IMR-90 (cell line): ENCODE results near the gene BTBD2. TPM values are rescaled to one million over a fixed set of nuclear protein-coding genes. Genes with fewer than 3 reads are reported as not detected.

Source experiments
- ATAC-seq: fragments of 200-7000 bp; cut with Tn5 transposase; 2 replicates; pipeline ENCODE4 v1.9.1; 2020; ENCODE audit warnings: low read depth, mild to moderate bottlenecking, moderate library complexity
- BruUV-seq: library from RNA; stranded (reverse); fragments of 400-500 nt; replicated peaks from 2 replicates; lab custom pipeline; 2021; lab: Mats Ljungman, UMichigan
- CTCF ChIA-PET: fragments of 300-600 bp; formaldehyde crosslinking; extraction: SDS; loops from one replicate; lab custom pipeline; 2021; ENCODE audit warnings: antibody characterized with exemption; lab: Yijun Ruan, JAX
- POLR2A ChIA-PET: fragments of 300-600 bp; sonication (Branson Sonifier 250); formaldehyde crosslinking; loops from one replicate; lab custom pipeline; 2022; ENCODE audit warnings: antibody characterized with exemption; ENCODE audit not compliant: unreplicated experiment; lab: Charles Lee
- DNase-seq: peaks from one replicate; pipeline ENCODE4 v3.0.0; 2013
- H2AFZ ChIP-seq: replicated peaks from 2 replicates; pipeline ENCODE3; 2013; ENCODE audit warnings: low read length, mild to moderate bottlenecking; ENCODE audit not compliant: poor library complexity
- H2AK5ac ChIP-seq: 2 replicates; pipeline ENCODE4 v1.6.1; 2013; ENCODE audit warnings: low read depth, low read length, inconsistent platforms
- H2AK9ac ChIP-seq: replicated peaks from 2 replicates; pipeline ENCODE3; 2013; ENCODE audit warnings: mild to moderate bottlenecking, low read depth, low read length, moderate library complexity; ENCODE audit not compliant: poor library complexity
- H2BK120ac ChIP-seq: 2 replicates; pipeline ENCODE4 v1.6.1; 2013; ENCODE audit warnings: low read depth, low read length, inconsistent platforms
- H2BK15ac ChIP-seq: 3 replicates; pipeline ENCODE4 v1.6.1; 2013; ENCODE audit warnings: low read depth, low read length, inconsistent platforms
- H2BK20ac ChIP-seq: 2 replicates; pipeline ENCODE4 v1.6.1; 2013; ENCODE audit warnings: low read depth, mild to moderate bottlenecking, inconsistent platforms, low read length, moderate library complexity
- H2BK5ac ChIP-seq: 2 replicates; pipeline ENCODE4 v1.6.1; 2013; ENCODE audit warnings: mild to moderate bottlenecking, low read depth, low read length, inconsistent platforms; ENCODE audit not compliant: poor library complexity, severe bottlenecking
- H3K14ac ChIP-seq: replicated peaks from 2 replicates; pipeline ENCODE4 v1.6.1; 2013; ENCODE audit warnings: low read depth, low read length, inconsistent platforms
- H3K18ac ChIP-seq: 2 replicates; pipeline ENCODE4 v1.6.1; 2013; ENCODE audit warnings: low read depth, low read length, control low read depth
- H3K23ac ChIP-seq: 2 replicates; pipeline ENCODE4 v1.6.1; 2013; ENCODE audit warnings: low read depth, low read length, inconsistent platforms
- H3K27ac ChIP-seq: 2 replicates; pipeline ENCODE4 v1.5.1; 2013; ENCODE audit warnings: mild to moderate bottlenecking, control low read depth, low read length; ENCODE audit not compliant: insufficient read depth
- H3K27me3 ChIP-seq: 2 replicates; pipeline ENCODE4 v1.6.1; 2013; ENCODE audit warnings: low read length; ENCODE audit not compliant: control insufficient read depth, insufficient read depth
- H3K36me3 ChIP-seq: 2 replicates; pipeline ENCODE4 v1.6.1; 2013; ENCODE audit warnings: low read length, mixed read lengths; ENCODE audit not compliant: control insufficient read depth, insufficient read depth
- H3K4ac ChIP-seq: 2 replicates; pipeline ENCODE4 v1.6.1; 2013; ENCODE audit warnings: low read depth, low read length, inconsistent platforms
- H3K4me1 ChIP-seq: 2 replicates; pipeline ENCODE4 v1.6.1; 2013; ENCODE audit warnings: low read length, mixed read lengths; ENCODE audit not compliant: control insufficient read depth, insufficient read depth
- H3K4me2 ChIP-seq: 2 replicates; pipeline ENCODE4 v1.6.1; 2013; ENCODE audit warnings: low read depth, mild to moderate bottlenecking, control low read depth, low read length, moderate library complexity
- H3K4me3 ChIP-seq: 2 replicates; pipeline ENCODE4 v1.5.1; 2013; ENCODE audit warnings: low read depth, mild to moderate bottlenecking, control low read depth, low read length, moderate library complexity; ENCODE audit not compliant: insufficient read depth
- H3K56ac ChIP-seq: 2 replicates; pipeline ENCODE4 v1.6.1; 2013; ENCODE audit warnings: low read length, inconsistent platforms; ENCODE audit not compliant: insufficient read depth; ENCODE audit errors: extremely low read depth
- H3K79me1 ChIP-seq, 2 experiments: 2 replicates each; pipeline ENCODE4 v1.6.1; 2013; ENCODE audit warnings: low read length in 2 of 2, inconsistent platforms in 1 of 2, low read depth in 1 of 2
- H3K9ac ChIP-seq: 2 replicates; pipeline ENCODE4 v1.6.1; 2013; ENCODE audit warnings: low read depth, low read length, control low read depth
- H3K9me1 ChIP-seq: 2 replicates; pipeline ENCODE4 v1.6.1; 2013; ENCODE audit warnings: low read length, inconsistent platforms; ENCODE audit not compliant: insufficient read depth
- H3K9me3 ChIP-seq: 2 replicates; pipeline ENCODE4 v1.6.1; 2013; ENCODE audit warnings: low read length; ENCODE audit not compliant: control insufficient read depth, insufficient read depth
- H4K20me1 ChIP-seq: 2 replicates; pipeline ENCODE4 v1.6.1; 2013; ENCODE audit warnings: low read length, inconsistent platforms; ENCODE audit not compliant: insufficient read depth
- H4K5ac ChIP-seq: 2 replicates; pipeline ENCODE4 v1.6.1; 2013; ENCODE audit warnings: mild to moderate bottlenecking, low read depth, low read length, control low read depth
- H4K8ac ChIP-seq, 2 experiments: 2 replicates each; pipeline ENCODE4 v1.6.1; 2013; ENCODE audit warnings: low read depth in 2 of 2, low read length in 2 of 2, control low read depth in 1 of 2, inconsistent platforms in 1 of 2
- H4K91ac ChIP-seq: 2 replicates; pipeline ENCODE4 v1.6.1; 2013; ENCODE audit warnings: low read depth, low read length, inconsistent platforms; ENCODE audit not compliant: insufficient read depth
- BHLHE40 ChIP-seq: fragments of 150-350 bp; IDR thresholded peaks from 2 replicates; pipeline ENCODE4 v1.6.1; 2016; ENCODE audit warnings: mild to moderate bottlenecking, low read depth, low read length
- CEBPB ChIP-seq: IDR thresholded peaks from 2 replicates; pipeline ENCODE4 v1.6.1; 2012; ENCODE audit warnings: low read depth, low read length, improper control_type of control experiment
- MAFK ChIP-seq: IDR thresholded peaks from 2 replicates; pipeline ENCODE4 v1.6.1; 2012; ENCODE audit warnings: low read depth, low read length, improper control_type of control experiment
- MAZ ChIP-seq: IDR thresholded peaks from 2 replicates; pipeline ENCODE4 v1.6.1; 2012; ENCODE audit warnings: low read depth, mild to moderate bottlenecking, low read length, improper control_type of control experiment, moderate library complexity, borderline replicate concordance
- NFE2L2 ChIP-seq: fragments of 150-350 bp; IDR thresholded peaks from 2 replicates; pipeline ENCODE4 v1.6.1; 2016; ENCODE audit warnings: low read depth, mild to moderate bottlenecking, low read length
- POLR2A ChIP-seq: IDR thresholded peaks from 2 replicates; pipeline ENCODE4 v1.6.1; 2012; ENCODE audit warnings: mild to moderate bottlenecking, low read depth, low read length
- RAD21 ChIP-seq: IDR thresholded peaks from 2 replicates; pipeline ENCODE4 v1.6.1; 2012; ENCODE audit warnings: low read length, improper control_type of control experiment
- RCOR1 ChIP-seq: IDR thresholded peaks from 2 replicates; pipeline ENCODE4 v1.6.1; 2012; ENCODE audit warnings: mild to moderate bottlenecking, low read length, improper control_type of control experiment; ENCODE audit not compliant: insufficient replicate concordance
- RFX5 ChIP-seq: IDR thresholded peaks from 2 replicates; pipeline ENCODE4 v1.8.0; 2012; ENCODE audit warnings: low read depth, mild to moderate bottlenecking, low read length, moderate library complexity
- SMC3 ChIP-seq: fragments of 150-350 bp; IDR thresholded peaks from 2 replicates; pipeline ENCODE4 v1.6.1; 2016; ENCODE audit warnings: low read depth, mild to moderate bottlenecking, antibody characterized with exemption, low read length, moderate library complexity
- USF2 ChIP-seq: fragments of 150-350 bp; IDR thresholded peaks from 2 replicates; pipeline ENCODE4 v1.6.1; 2017; ENCODE audit warnings: mild to moderate bottlenecking, antibody characterized with exemption, low read length, low read depth
- WGBS, 2 experiments: methylation state at CpG; one replicate each; pipeline versions ENCODE4 v1.1.5 to v1.1.7; 2013; ENCODE audit warnings: missing lambda C conversion rate in 2 of 2; ENCODE audit not compliant: insufficient read length in 1 of 2; ENCODE audit errors: extremely low coverage in 2 of 2; 5-methylcytosine and 5-hydroxymethylcytosine counted together
- dilution Hi-C: fragments of 300-500 bp; cut with HindIII; formaldehyde crosslinking; loops from one replicate; pipeline ENCODE4 v1.14.3; 2018; ENCODE audit warnings: low sequenced_read_pairs; ENCODE audit not compliant: unreplicated experiment
- in situ Hi-C: fragments of 300-500 bp; cut with MboI; formaldehyde crosslinking; loops from 3 replicates; pipeline ENCODE4 v1.14.3; 2019; ENCODE audit warnings: low sequenced_read_pairs, inconsistent platforms, mixed read lengths
- intact Hi-C: fragments of 100-400 bp; cut with micrococcal nuclease; formaldehyde crosslinking; loops from 2 replicates; pipeline ENCODE4 v1.10.0; 2022
- polyA plus RNA-seq, 3 experiments: library from polyadenylated mRNA; depleted of rRNA; stranded (reverse); fragments of >200 nt; gene quantifications; 2 replicates each; pipeline ENCODE4 v1.2.3, GENCODE V29; 2012; ENCODE audit warnings: low replicate concordance in 1 of 3
- total RNA-seq: library from RNA; depleted of rRNA; stranded (reverse); fragments of >200 nt; gene quantifications from 2 replicates; pipeline ENCODE4 v1.2.3, GENCODE V29; 2012
- TF ChIP-seq, protein P1 (sequence below): fragments of 150-350 bp; IDR thresholded peaks from 2 replicates; pipeline ENCODE4 v1.6.1; 2016; ENCODE audit warnings: low read depth, mild to moderate bottlenecking, low read length, moderate library complexity, borderline replicate concordance
- TF ChIP-seq, protein P2 (sequence below): conservative IDR thresholded peaks from 2 replicates; pipeline ENCODE4 v1.5.1; 2012; ENCODE audit warnings: mild to moderate bottlenecking, low read depth, low read length, improper control_type of control experiment

BTBD2 gene
- total and polyA plus RNA-seq, 2 of the 4 experiments (the other 2 are of a cell fraction): 24.4 to 65.7 TPM

DNA sequence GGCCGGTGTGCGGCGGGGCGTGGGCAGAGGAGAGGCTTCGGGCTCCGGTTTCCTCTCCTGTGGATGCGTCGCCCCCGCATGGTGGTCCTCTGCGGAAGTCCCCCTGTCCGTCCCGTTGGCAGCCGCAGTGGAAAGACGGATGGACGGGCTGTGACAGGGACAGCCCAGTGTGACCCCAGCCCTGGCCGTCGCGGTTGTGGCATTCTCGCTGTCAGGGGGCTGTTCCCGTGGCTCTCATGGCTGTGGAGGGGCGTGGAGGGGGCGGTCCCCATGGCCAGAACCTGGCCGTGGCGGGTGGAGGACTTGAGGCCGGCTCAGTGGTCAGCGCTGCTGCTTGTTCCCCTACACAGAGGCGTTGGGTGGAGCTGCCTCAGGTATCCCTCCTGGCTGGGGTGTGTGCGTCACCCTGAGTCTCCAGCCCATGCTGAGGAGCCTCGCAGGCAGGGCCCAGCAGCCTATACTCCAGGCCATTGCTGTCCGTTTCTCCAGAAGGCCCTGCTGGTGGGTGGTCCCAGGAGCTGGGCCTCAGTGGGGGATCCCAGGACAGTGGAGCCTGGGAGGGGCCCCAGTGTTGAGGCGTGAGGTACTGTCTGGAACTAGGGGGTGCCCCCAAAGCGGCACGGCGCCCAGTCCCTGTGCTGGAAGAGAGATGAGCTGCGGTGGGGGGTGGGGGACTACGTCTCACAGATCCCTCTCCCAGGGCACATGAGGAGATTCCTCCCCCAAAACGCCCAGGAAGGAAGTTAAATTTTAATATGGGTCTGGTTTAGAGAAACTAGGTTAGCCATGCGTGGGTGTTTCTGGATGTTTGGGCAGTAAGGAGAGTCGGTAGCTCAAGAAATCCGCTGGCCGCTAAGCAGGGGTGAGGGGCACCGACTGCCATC, 54.3 kb downstream of the BTBD2 start:
- ChIA-PET CTCF (no interaction called here), POLR2A (no interaction called here)
- no TSS peak for BruUV-seq
- Histone ChIP-seq H2AK9ac (no peak overlapping the region), H3K9ac (no peak overlapping the region), H3K4me2 (no peak overlapping the region), H4K91ac (no peak overlapping the region), H2AK5ac (no peak overlapping the region), H3K36me3 (peaks cover 6% of the 10 kb centered on the region), H3K4me1 (no peaks in the 10 kb centered on the region), H2BK20ac (no peak overlapping the region), H4K5ac (no peak overlapping the region), H3K23ac (no peak overlapping the region), H3K18ac (no peak overlapping the region), H3K27ac (no peak overlapping the region), H3K79me1 (peaks cover 9 to 68% of the 10 kb centered on the region in 2 experiments), H2BK5ac (no peak overlapping the region), H3K9me1 (peaks cover 6% of the 10 kb centered on the region; the same call in 1 of the 2 replicates), H3K4me3 (no peak overlapping the region), H3K9me3 (no peaks in the 10 kb centered on the region), H4K8ac (no peak overlapping the region), H2BK15ac (no peak overlapping the region), H3K14ac (no peak overlapping the region), H2AFZ (no peak overlapping the region), H3K4ac (no peak overlapping the region), H2BK120ac (no peak overlapping the region), H3K27me3 (no peaks in the 10 kb centered on the region), H4K20me1 (peaks cover 74% of the 10 kb centered on the region), H3K56ac (no peak overlapping the region)
- TF ChIP-seq NFE2L2 (no peak), RFX5 (no peak), POLR2A (no peak), MAZ (no peak), RAD21 (no peak), MAFK (no peak), CEBPB (no peak), RCOR1 (no peak), SMC3 (no peak), BHLHE40 (no peak), USF2 (no peak)
- TF ChIP-seq, protein P1, sequence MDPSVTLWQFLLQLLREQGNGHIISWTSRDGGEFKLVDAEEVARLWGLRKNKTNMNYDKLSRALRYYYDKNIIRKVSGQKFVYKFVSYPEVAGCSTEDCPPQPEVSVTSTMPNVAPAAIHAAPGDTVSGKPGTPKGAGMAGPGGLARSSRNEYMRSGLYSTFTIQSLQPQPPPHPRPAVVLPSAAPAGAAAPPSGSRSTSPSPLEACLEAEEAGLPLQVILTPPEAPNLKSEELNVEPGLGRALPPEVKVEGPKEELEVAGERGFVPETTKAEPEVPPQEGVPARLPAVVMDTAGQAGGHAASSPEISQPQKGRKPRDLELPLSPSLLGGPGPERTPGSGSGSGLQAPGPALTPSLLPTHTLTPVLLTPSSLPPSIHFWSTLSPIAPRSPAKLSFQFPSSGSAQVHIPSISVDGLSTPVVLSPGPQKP: no peak
- TF ChIP-seq, protein P2, sequence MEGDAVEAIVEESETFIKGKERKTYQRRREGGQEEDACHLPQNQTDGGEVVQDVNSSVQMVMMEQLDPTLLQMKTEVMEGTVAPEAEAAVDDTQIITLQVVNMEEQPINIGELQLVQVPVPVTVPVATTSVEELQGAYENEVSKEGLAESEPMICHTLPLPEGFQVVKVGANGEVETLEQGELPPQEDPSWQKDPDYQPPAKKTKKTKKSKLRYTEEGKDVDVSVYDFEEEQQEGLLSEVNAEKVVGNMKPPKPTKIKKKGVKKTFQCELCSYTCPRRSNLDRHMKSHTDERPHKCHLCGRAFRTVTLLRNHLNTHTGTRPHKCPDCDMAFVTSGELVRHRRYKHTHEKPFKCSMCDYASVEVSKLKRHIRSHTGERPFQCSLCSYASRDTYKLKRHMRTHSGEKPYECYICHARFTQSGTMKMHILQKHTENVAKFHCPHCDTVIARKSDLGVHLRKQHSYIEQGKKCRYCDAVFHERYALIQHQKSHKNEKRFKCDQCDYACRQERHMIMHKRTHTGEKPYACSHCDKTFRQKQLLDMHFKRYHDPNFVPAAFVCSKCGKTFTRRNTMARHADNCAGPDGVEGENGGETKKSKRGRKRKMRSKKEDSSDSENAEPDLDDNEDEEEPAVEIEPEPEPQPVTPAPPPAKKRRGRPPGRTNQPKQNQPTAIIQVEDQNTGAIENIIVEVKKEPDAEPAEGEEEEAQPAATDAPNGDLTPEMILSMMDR: no peak
- in situ Hi-C loops: no loop called here
- DNase-seq (no peak), ATAC-seq (no peak)
- dilution Hi-C loops: no loop called here
- intact Hi-C loops: no loop called here
- 92% methylated on average over 22 of the region's 42 CpGs; no CpG with 5 or more reads in 1 of the 2 experiments for WGBS, 2 experiments
